A549 (cell line): Measurements from ENCODE around the gene NUTF2. TPM values are rescaled to one million over a fixed set of nuclear protein-coding genes. Genes with fewer than 3 reads are reported as not detected.

Experiments used
- ATAC-seq, 2 experiments: fragments of 200-7000 bp in 1 of 2; fragments of >200 bp in 1 of 2; cut with Nextera tagmentation in 1 of 2; cut with Tn5 transposase in 1 of 2; 3 replicates each; pipeline versions ENCODE4 v1.8.0 to v1.9.1; 2018 to 2020; ENCODE audit warnings: mild to moderate bottlenecking in 1 of 2, moderate library complexity in 1 of 2
- CTCF ChIA-PET: fragments of 300-600 bp; sonication (Branson Sonifier 250); formaldehyde crosslinking; extraction: SDS; loops from one replicate; lab custom pipeline; 2021; ENCODE audit warnings: antibody characterized with exemption, inconsistent platforms; lab: Yijun Ruan, JAX
- POLR2A ChIA-PET: fragments of 350-600 bp; formaldehyde crosslinking; extraction: SDS; loops from one replicate; lab custom pipeline; 2021; ENCODE audit warnings: antibody characterized with exemption, inconsistent platforms; lab: Yijun Ruan, JAX
- DNase-seq, 2 experiments: peaks; one replicate each; pipeline versions ENCODE4 v3.0.0 to v3.0.0-alpha.2; 2011 to 2016; ENCODE audit warnings: low read depth in 1 of 2, low spot score in 1 of 2
- FAIRE-seq: peaks from 2 replicates; lab custom pipeline; 2011; peaks lifted over from hg19 to GRCh38; lab: Jason Lieb, UNC
- H3K27ac ChIP-seq, 2 experiments: fragments of >200 bp; sonication (Bioruptor Twin); formaldehyde crosslinking; 3 replicates each; pipeline ENCODE4 v1.5.1; 2016 to 2017
- H3K4me1 ChIP-seq: fragments of >200 bp; sonication (Bioruptor Twin); formaldehyde crosslinking; 3 replicates; pipeline ENCODE4 v1.6.1; 2016
- H3K4me2 ChIP-seq: fragments of >200 bp; sonication (Bioruptor Twin); formaldehyde crosslinking; 3 replicates; pipeline ENCODE4 v1.6.1; 2016
- H3K4me3 ChIP-seq: fragments of >200 bp; sonication (Bioruptor Twin); formaldehyde crosslinking; 3 replicates; pipeline ENCODE4 v1.5.1; 2016
- H3K9me3 ChIP-seq: fragments of >200 bp; sonication (Bioruptor Twin); formaldehyde crosslinking; 3 replicates; pipeline ENCODE4 v1.6.1; 2016
- ATOH8 ChIP-seq: fragments of 250-450 bp; sonication (Bioruptor Pico); IDR thresholded peaks from 2 replicates; pipeline ENCODE4 v1.5.0; 2020; ENCODE audit warnings: low read depth, mild to moderate bottlenecking, moderate library complexity
- BCL3 ChIP-seq: fragments of >200 bp; sonication (Bioruptor Twin); formaldehyde crosslinking; IDR thresholded peaks from 3 replicates; pipeline ENCODE4 v1.6.1; 2016
- BHLHE40 ChIP-seq: IDR thresholded peaks from 2 replicates; pipeline ENCODE4 v1.6.1; 2012; ENCODE audit warnings: low read depth, low read length, inconsistent platforms
- CBX2 ChIP-seq: fragments of 200-600 bp; sonication (generic); IDR thresholded peaks from 2 replicates; pipeline ENCODE4 v1.6.1; 2016; ENCODE audit warnings: low read depth, mild to moderate bottlenecking, borderline replicate concordance
- CBX8 ChIP-seq: fragments of 200-600 bp; sonication (generic); IDR thresholded peaks from 2 replicates; pipeline ENCODE4 v1.6.1; 2016
- CEBPB ChIP-seq, 2 experiments: fragments of >200 bp in 1 of 2; sonication (Bioruptor Twin) in 1 of 2; formaldehyde crosslinking in 1 of 2; IDR thresholded peaks; 2 replicates each; pipeline ENCODE4 v1.6.1; 2012 to 2016
- CHD2 ChIP-seq: fragments of 150-350 bp; IDR thresholded peaks from 2 replicates; pipeline ENCODE4 v1.6.1; 2014; ENCODE audit warnings: low read length; ENCODE audit not compliant: partially characterized antibody
- CHD4 ChIP-seq: fragments of 200-600 bp; sonication (generic); IDR thresholded peaks from 2 replicates; pipeline ENCODE4 v1.6.1; 2016; ENCODE audit warnings: antibody characterized with exemption, mild to moderate bottlenecking, borderline replicate concordance
- E2F6 ChIP-seq: IDR thresholded peaks from 2 replicates; pipeline ENCODE4 v1.6.1; 2012; ENCODE audit warnings: low read depth, borderline replicate concordance
- EHMT2 ChIP-seq: fragments of 200-600 bp; sonication (generic); IDR thresholded peaks from 2 replicates; pipeline ENCODE4 v1.6.1; 2016; ENCODE audit warnings: antibody characterized with exemption, low read depth, mild to moderate bottlenecking, moderate library complexity
- ELK1 ChIP-seq: fragments of 150-350 bp; IDR thresholded peaks from 2 replicates; pipeline ENCODE4 v1.6.1; 2014; ENCODE audit warnings: low read depth, mild to moderate bottlenecking, low read length
- EP300 ChIP-seq, 2 experiments: fragments of >200 bp; sonication (Bioruptor Twin); formaldehyde crosslinking; IDR thresholded peaks; 2 replicates in 1 of 2; 3 replicates in 1 of 2; pipeline ENCODE4 v1.6.1; 2016 to 2017
- ESRRA ChIP-seq: fragments of 150-350 bp; IDR thresholded peaks from 2 replicates; pipeline ENCODE4 v1.6.1; 2014; ENCODE audit warnings: mild to moderate bottlenecking, low read length, borderline replicate concordance
- GATA3 ChIP-seq: IDR thresholded peaks from 2 replicates; pipeline ENCODE4 v1.6.1; 2012; ENCODE audit warnings: borderline replicate concordance
- HDAC2 ChIP-seq: fragments of 200-600 bp; sonication (generic); IDR thresholded peaks from 2 replicates; pipeline ENCODE4 v1.6.1; 2016
- HES2 ChIP-seq: fragments of >200 bp; sonication (Bioruptor Twin); formaldehyde crosslinking; IDR thresholded peaks from 2 replicates; pipeline ENCODE4 v1.6.1; 2016
- HEYL ChIP-seq: fragments of 250-450 bp; sonication (Bioruptor Pico); IDR thresholded peaks from 2 replicates; pipeline ENCODE4 v1.8.0; 2021; ENCODE audit warnings: mild to moderate bottlenecking, moderate library complexity
- HOXA7 ChIP-seq: fragments of 250-450 bp; sonication (Bioruptor Pico); IDR thresholded peaks from 2 replicates; pipeline ENCODE4 v1.5.0; 2020; ENCODE audit warnings: mild to moderate bottlenecking, moderate library complexity
- JUN ChIP-seq, 2 experiments: fragments of >200 bp; sonication (Bioruptor Twin); formaldehyde crosslinking; IDR thresholded peaks; 2 replicates in 1 of 2; 3 replicates in 1 of 2; pipeline ENCODE4 v1.6.1; 2016 to 2017
- KDM1A ChIP-seq: fragments of 200-600 bp; sonication (generic); IDR thresholded peaks from 2 replicates; pipeline ENCODE4 v1.6.1; 2016; ENCODE audit warnings: low read depth, mild to moderate bottlenecking
- KDM5A ChIP-seq: fragments of 200-600 bp; sonication (generic); IDR thresholded peaks from 2 replicates; pipeline ENCODE4 v1.6.1; 2016; ENCODE audit warnings: antibody characterized with exemption, mild to moderate bottlenecking
- MAZ ChIP-seq: fragments of 150-350 bp; IDR thresholded peaks from 2 replicates; pipeline ENCODE4 v1.6.1; 2014; ENCODE audit warnings: antibody characterized with exemption, low read depth, low read length, borderline replicate concordance
- MYC ChIP-seq: IDR thresholded peaks from 2 replicates; pipeline ENCODE4 v1.6.1; 2012; ENCODE audit warnings: mild to moderate bottlenecking, inconsistent platforms, low read length, improper control_type of control experiment, borderline replicate concordance
- NFE2L2 ChIP-seq: fragments of 150-350 bp; conservative IDR thresholded peaks from 2 replicates; pipeline ENCODE4 v1.6.1; 2014; ENCODE audit warnings: low read length
- NPAS2 ChIP-seq: fragments of 250-450 bp; sonication (Bioruptor Pico); IDR thresholded peaks from 2 replicates; pipeline ENCODE4 v1.8.0; 2022; ENCODE audit warnings: mild to moderate bottlenecking, moderate library complexity, borderline replicate concordance
- POLR2AphosphoS2 ChIP-seq: conservative IDR thresholded peaks from 2 replicates; pipeline ENCODE4 v1.6.1; 2012; ENCODE audit warnings: low read length, improper control_type of control experiment, inconsistent platforms
- RAD21 ChIP-seq, 2 experiments: fragments of >200 bp in 1 of 2; sonication (Bioruptor Twin) in 1 of 2; formaldehyde crosslinking in 1 of 2; IDR thresholded peaks in 1 of 2; conservative IDR thresholded peaks in 1 of 2; 2 replicates in 1 of 2; 3 replicates in 1 of 2; pipeline ENCODE4 v1.6.1; 2012 to 2018; ENCODE audit warnings: inconsistent platforms in 1 of 2
- RARB ChIP-seq: fragments of 250-450 bp; sonication (Bioruptor Pico); IDR thresholded peaks from 2 replicates; pipeline ENCODE4 v1.8.0; 2021; ENCODE audit warnings: mild to moderate bottlenecking, moderate library complexity
- RCOR1 ChIP-seq: fragments of 150-350 bp; IDR thresholded peaks from 2 replicates; pipeline ENCODE4 v1.6.1; 2014; ENCODE audit warnings: antibody characterized with exemption, low read length, low read depth
- RFX5 ChIP-seq: fragments of 450-650 bp; IDR thresholded peaks from 2 replicates; pipeline ENCODE4 v1.7.1; 2014; ENCODE audit warnings: antibody characterized with exemption, mild to moderate bottlenecking, moderate library complexity
- SREBF2 ChIP-seq: fragments of 450-650 bp; IDR thresholded peaks from 2 replicates; pipeline ENCODE4 v1.6.1; 2014; ENCODE audit warnings: mild to moderate bottlenecking, moderate library complexity
- TFCP2L1 ChIP-seq: fragments of 250-450 bp; sonication (Bioruptor Pico); IDR thresholded peaks from 2 replicates; pipeline ENCODE4 v1.5.0; 2021; ENCODE audit warnings: mild to moderate bottlenecking
- TP53 ChIP-seq: fragments of 250-450 bp; sonication (Bioruptor Pico); IDR thresholded peaks from 2 replicates; pipeline ENCODE4 v1.5.0; 2021; ENCODE audit warnings: mild to moderate bottlenecking, moderate library complexity
- USF2 ChIP-seq: fragments of 450-650 bp; IDR thresholded peaks from 2 replicates; pipeline ENCODE4 v1.6.1; 2014; ENCODE audit warnings: antibody characterized with exemption
- ZC3H11A ChIP-seq: fragments of 450-650 bp; IDR thresholded peaks from 2 replicates; pipeline ENCODE4 v1.6.1; 2014; ENCODE audit warnings: antibody characterized with exemption, mild to moderate bottlenecking
- ZFP36 ChIP-seq: fragments of 450-650 bp; IDR thresholded peaks from 2 replicates; pipeline ENCODE4 v1.6.1; 2014; ENCODE audit warnings: borderline replicate concordance; ENCODE audit not compliant: partially characterized antibody
- ZSCAN20 ChIP-seq: fragments of 250-450 bp; sonication (Bioruptor Pico); IDR thresholded peaks from 2 replicates; pipeline ENCODE4 v1.8.0; 2022; ENCODE audit warnings: mild to moderate bottlenecking, moderate library complexity
- WGBS: methylation state at CpG from one replicate; pipeline ENCODE4 v1.1.6; 2017; ENCODE audit errors: missing lambda C conversion rate; 5-methylcytosine and 5-hydroxymethylcytosine counted together
- polyA plus RNA-seq, 4 experiments: library from polyadenylated mRNA; depleted of rRNA in 3 of 4; stranded (reverse); fragments of >200 nt; fragmentation: RNase III in 1 of 4; extraction: RNeasy Plus Mini Kit Qiagen cat#74134 plus additional on column Dnase treatment in 1 of 4; gene quantifications; 2 replicates in 3 of 4; 3 replicates in 1 of 4; pipeline ENCODE4 v1.2.3, GENCODE V29; 2011 to 2017

The NUTF2 gene
- polyA plus RNA-seq, 2 of the 4 experiments (the other 2 are of a cell fraction), result 168 to 287 TPM

- POLR2A ChIA-PET, result interaction anchor here (0.8 to 0.9 kb wide), 2 partner anchors 10 to 27 kb away, joined by 4 to 5 read pairs; no protein-coding TSS in a partner anchor
- CTCF ChIA-PET, result interaction anchor here (0.9 to 17.4 kb wide), 7 partner anchors 10 to 200 kb away, joined by 3 to 370 read pairs (median 12); partner anchors contain the start of genes CTRL, NRN1L and PSMB10
- TF ChIP-seq EHMT2 (no peak), HES2 (no peak), MAZ (peak; percentile 90), HDAC2 (no peak), ELK1 (0 out of 2 replicates have a peak, but pooled peaks have one; percentile 55), JUN (IDR thresholded peaks at IDR 0.05) (peak; percentile 72 to 96; a peak in 4 of 5 replicates), GATA3 (peak; percentile 28; the same call in 1 of the 2 replicates), ATOH8 (CRISPR knock-in tag) (no peak), E2F6 (peak; percentile 47; the same call in 1 of the 2 replicates), CEBPB (IDR thresholded peaks at IDR 0.05) (no peak), HEYL (CRISPR knock-in tag) (no peak), BHLHE40 (no peak), TP53 (CRISPR knock-in tag) (no peak; the same call in 1 of the 2 replicates), RFX5 (no peak), KDM1A (no peak), POLR2AphosphoS2 (0 out of 2 replicates have a peak, but pooled peaks have one; percentile 64), RCOR1 (no peak), ESRRA (no peak), USF2 (no peak), ZSCAN20 (CRISPR knock-in tag) (no peak), CHD2 (no peak), NFE2L2 (no peak), BCL3 (peak; percentile 73), CBX8 (no peak), NPAS2 (CRISPR knock-in tag) (no peak), RAD21 (conservative IDR thresholded peaks at IDR 0.05 in 1 of 2, IDR thresholded peaks at IDR 0.05 in 1 of 2) (no peak), TFCP2L1 (CRISPR knock-in tag) (peak; percentile 40; the same call in 1 of the 2 replicates), RARB (no peak; the same call in 1 of the 2 replicates), ZC3H11A (peak; percentile 12; the same call in 1 of the 2 replicates), HOXA7 (no peak), CBX2 (no peak), MYC (no peak), KDM5A (peak; percentile 76), EP300 (IDR thresholded peaks at IDR 0.05) (peak in 1 of 2 experiments; percentile 7; a peak in 1 of 5 replicates), SREBF2 (no peak), ZFP36 (no peak), CHD4 (no peak)
Measured at GRCh38 chr16:67872631-67873434, 26.1 kb downstream of the NUTF2 start, which contains the start of gene EDC4. EDC4 (plus strand) TSS chr16:67873052; CDS start chr16:67873262, 210 bp downstream.

More at GRCh38 chr16:67872631-67873434, 26.1 kb downstream of the NUTF2 start, which contains the start of gene EDC4:
- Histone ChIP-seq H3K4me2 (peak within 1 kb of the TSS; percentile 99), H3K9me3 (no peaks in the 10 kb centered on the region), H3K27ac (peak within 1 kb of the TSS; percentile 95 to 97), H3K4me3 (peak within 1 kb of the TSS; percentile 99), H3K4me1 (peaks cover 24% of the 10 kb centered on the region; the same call in 2 of the 3 replicates)
- WGBS, result 5% methylated on average over 56 of the region's 72 CpGs
- ATAC-seq (peak; percentile 87 to 92), FAIRE-seq (no peak), DNase-seq (peak; percentile 83 to 89)
